Central memory CD8-positive, alpha-beta T cell (primary cell): ENCODE results near the gene TMEM18.
A peak's percentile ranks its signal among the peaks of the same experiment; 100 is the strongest.

ENCODE experiments used
- ATAC-seq: fragments of 150-1000 bp; cut with Tn5 transposase; replicated peaks from 2 replicates; pipeline ENCODE4 v1.10.0; 2022; ENCODE audit warnings: mild to moderate bottlenecking, moderate FRiP score, moderate number of reproducible peaks; ENCODE audit not compliant: poor library complexity, severe bottlenecking; ENCODE audit errors: extremely low read depth
- DNase-seq, 2 donors: peaks; one replicate each; pipeline ENCODE4 v3.0.0; 2021; ENCODE audit warnings: low spot score in 2 of 2
- H3K27ac Mint-ChIP-seq: one replicate; pipeline ENCODE4 v1.8.0; 2022; ENCODE audit warnings: low read depth, mild to moderate bottlenecking, moderate library complexity, mixed read lengths
- H3K27me3 Mint-ChIP-seq: one replicate; pipeline ENCODE4 v1.8.0; 2022; ENCODE audit warnings: mixed read lengths
- H3K36me3 Mint-ChIP-seq: one replicate; pipeline ENCODE4 v1.8.0; 2022; ENCODE audit warnings: mild to moderate bottlenecking, moderate library complexity, mixed read lengths; ENCODE audit not compliant: insufficient read depth
- H3K4me1 Mint-ChIP-seq: one replicate; pipeline ENCODE4 v1.8.0; 2022; ENCODE audit warnings: mixed read lengths
- H3K4me3 Mint-ChIP-seq: one replicate; pipeline ENCODE4 v1.8.0; 2022; ENCODE audit warnings: mild to moderate bottlenecking, moderate library complexity, mixed read lengths
- H3K9me3 Mint-ChIP-seq: one replicate; pipeline ENCODE4 v1.8.0; 2022; ENCODE audit warnings: mixed read lengths

The TMEM18 gene

DNA sequence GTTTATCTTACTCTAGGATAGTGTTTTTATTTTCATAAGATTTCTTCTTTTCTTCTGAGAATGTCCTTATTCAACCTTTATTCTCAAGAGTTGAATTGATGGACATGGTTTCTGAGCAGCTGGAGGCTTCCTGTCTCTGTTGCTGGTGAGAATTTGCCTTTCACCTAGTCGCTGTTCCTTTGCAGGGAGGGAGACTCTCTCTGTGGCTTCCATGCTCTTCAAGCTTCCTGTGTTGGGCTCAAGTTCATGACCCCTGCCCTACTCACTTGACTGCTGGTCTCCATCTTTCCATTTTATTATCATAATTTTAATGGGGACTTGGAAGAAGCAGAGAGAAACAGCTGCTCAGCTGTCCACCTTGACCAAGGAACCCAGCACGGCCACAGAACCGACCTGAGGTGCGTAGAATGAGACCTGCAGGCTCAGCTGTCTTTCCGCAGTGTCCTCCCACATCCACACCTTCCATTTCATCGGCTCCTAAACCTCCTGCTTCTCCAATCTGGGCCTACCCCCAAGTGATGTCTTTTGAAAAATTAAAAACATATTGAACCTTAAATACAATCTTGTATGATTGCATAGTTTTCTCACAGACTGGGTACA lies 24.2 kb downstream of the TMEM18 start:
- no peak overlapping the region for H3K4me3 Mint-ChIP-seq
- no peaks in the 10 kb centered on the region for H3K9me3 Mint-ChIP-seq
- H3K27me3 Mint-ChIP-seq = peaks cover 18% of the 10 kb centered on the region
- no peak overlapping the region for H3K27ac Mint-ChIP-seq
- DNase-seq (no peak), ATAC-seq (no peak)
- peaks cover 19% of the 10 kb centered on the region for H3K4me1 Mint-ChIP-seq
- H3K36me3 Mint-ChIP-seq = no peaks in the 10 kb centered on the region

DNA sequence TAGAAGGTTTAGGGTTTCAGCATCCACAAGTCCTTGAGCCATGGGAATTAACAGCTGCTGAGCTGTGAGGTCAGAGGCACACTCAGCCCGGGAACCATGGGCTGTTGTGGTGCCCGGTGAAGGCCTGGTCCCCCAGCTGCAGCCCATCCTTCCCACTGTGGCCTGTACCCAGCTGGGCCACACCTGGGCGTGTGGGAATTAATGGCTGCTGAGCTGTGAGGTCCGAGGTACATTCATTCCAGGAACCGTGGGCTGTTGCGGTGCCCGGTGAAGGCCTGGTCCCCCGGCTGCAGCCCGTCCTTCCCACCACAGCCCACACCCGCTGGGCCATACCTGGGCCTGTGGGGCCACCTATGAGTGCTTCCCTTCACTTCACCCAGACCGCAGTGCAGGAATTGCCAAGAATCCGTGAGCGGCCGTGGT lies 25.2 kb downstream of the TMEM18 start:
- ATAC-seq = no peak
- DNase-seq = peak in 1 of 2 donors; percentile 6
- no peaks in the 10 kb centered on the region for H3K36me3 Mint-ChIP-seq
- H3K27me3 Mint-ChIP-seq = peaks cover 16% of the 10 kb centered on the region
- no peak overlapping the region for H3K4me3 Mint-ChIP-seq
- H3K27ac Mint-ChIP-seq = no peak overlapping the region
- peaks cover 18% of the 10 kb centered on the region for H3K4me1 Mint-ChIP-seq
- no peaks in the 10 kb centered on the region for H3K9me3 Mint-ChIP-seq

DNA sequence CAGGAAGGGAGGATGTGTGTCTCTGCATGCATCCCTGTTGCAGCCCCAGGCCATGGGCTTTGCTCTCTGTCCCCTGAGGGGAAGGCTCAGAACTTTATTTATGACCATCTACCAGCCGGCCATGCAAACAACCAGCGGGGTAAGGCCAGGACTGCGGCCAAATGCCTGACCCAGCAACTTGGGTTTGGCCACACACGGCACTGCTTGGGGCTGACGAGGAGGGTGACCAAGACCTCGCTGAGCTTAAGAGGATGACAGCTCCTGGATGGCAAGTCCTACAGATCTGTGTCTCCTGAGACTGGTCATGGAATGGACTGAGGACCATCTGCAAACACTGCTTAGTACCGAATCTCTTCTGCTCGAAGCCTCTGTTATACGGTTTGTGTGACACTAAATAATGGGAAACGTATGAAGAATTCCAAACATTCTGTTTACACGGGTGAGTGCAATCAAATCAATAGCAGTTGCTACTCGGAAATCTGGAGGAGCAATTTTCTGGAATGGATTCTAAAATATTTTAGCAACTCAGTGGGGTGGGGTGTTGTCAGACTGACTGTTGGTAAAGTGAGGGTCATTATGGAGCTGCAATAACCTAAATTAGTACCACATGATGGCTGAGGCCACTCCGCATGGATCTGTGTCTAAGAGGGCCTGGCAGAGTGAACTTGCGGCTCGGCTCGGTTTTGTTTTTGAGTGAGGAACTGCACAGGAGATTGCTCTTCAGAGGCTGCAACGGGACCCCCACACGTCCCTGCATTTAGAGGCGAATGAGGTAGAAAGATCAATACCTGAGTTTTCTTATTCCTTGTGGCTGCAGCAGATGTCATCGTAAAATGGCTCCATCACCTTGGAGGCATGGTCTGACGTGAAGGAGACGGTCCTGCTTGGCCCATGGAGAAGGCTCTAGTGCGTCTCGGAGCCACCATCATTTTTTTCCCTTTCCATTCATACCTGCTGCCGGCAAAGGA lies 26.6 kb downstream of the TMEM18 start:
- Mint-ChIP-seq H3K36me3 (no peaks in the 10 kb centered on the region), H3K27ac (no peak overlapping the region), H3K27me3 (peaks cover 19% of the 10 kb centered on the region), H3K4me3 (no peak overlapping the region), H3K4me1 (peaks cover 14% of the 10 kb centered on the region), H3K9me3 (no peaks in the 10 kb centered on the region)
- no peak for ATAC-seq
- DNase-seq = peak in 1 of 2 donors; percentile 2

DNA sequence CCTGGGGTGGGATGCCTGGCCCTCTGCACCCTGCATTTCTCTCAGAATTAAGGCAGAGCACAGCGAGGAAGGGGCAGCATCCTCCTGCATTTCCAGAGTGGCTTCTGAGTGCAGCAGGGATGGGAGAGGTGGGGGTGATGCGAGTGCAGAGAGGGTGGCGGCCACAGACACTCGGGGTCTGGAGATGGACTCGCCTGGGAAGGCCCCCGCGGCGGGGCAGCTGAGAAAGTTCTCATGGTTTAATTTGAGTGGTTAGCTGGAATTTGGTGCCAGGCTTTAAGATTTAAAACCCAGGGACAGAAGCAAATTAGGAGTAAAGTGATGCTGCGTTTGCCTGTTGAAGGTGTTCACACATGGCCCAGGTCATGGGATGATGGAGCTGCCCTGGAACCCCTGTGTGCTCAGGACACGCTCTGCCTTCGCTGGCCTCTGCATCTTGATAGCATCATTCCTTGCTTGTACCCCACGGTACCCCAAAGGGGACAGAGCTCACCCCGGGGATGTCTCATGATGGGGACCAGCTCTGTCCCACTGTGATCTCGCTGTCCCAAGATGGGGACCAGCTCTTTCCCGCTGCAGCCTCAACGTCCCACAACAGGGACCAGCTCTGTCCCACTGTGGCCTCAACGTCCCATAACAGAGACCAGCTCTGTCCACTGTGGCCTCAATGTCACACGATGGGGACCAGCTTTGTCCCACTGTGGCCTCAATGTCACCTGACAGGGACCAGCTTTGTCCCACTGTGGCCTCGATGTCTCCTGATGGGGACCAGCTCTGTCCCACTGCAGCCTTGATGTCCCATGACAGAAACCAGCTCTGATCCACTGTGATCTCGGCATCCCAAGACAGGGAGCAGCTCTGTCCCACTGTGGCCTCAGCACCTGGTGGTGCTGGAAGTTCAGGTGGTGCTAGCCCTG lies 27.5 kb downstream of the TMEM18 start:
- ATAC-seq (no peak), DNase-seq (no peak)
- Mint-ChIP-seq H3K27ac (no peak overlapping the region), H3K9me3 (no peaks in the 10 kb centered on the region), H3K4me1 (peaks cover 14% of the 10 kb centered on the region), H3K4me3 (no peak overlapping the region), H3K27me3 (peaks cover 24% of the 10 kb centered on the region), H3K36me3 (no peaks in the 10 kb centered on the region)

DNA sequence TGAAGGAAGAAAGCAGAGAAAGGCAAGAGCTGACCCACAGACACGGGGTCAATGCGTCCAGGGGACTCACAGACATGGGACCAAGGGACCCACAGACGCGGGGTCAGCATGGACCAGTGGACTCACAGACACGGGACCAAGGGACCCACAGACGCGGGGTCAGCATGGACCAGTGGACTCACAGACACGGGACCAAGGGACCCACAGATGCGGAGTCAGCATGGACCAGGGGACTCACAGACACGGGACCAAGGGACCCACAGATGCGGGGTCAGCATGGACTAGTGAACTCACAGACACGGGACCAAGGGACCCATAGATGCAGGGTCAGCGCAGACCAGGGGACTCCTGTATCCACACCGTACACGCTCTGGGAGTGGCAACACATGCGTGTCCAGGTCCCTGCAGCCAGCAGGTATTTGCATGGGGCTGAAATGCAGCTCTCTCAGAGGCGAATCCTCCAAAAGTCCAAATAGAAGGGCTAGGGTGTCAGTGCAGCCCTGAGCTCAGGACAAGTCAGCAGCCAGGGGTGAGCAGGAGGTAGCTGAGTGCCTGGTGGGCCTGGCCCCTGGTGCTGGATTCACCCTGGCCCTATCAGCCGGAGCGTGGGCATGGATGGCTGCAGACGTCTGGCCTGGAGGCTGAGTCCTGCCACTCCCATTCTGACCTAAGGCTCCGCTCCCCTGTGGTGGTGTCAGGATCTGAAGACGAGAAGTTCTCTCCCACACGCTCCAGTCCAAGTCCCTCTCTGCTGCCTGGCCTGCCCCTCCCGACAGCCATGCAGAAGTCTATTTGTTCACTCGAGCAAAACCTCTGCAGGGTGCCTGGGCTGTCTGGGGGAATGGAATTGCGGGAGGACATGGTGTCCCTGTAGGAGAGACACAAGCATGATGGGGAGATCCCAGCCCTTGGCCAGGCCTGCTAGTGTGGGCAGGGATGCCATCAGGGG lies 28.5 kb downstream of the TMEM18 start:
- H3K27ac Mint-ChIP-seq = no peak overlapping the region

DNA sequence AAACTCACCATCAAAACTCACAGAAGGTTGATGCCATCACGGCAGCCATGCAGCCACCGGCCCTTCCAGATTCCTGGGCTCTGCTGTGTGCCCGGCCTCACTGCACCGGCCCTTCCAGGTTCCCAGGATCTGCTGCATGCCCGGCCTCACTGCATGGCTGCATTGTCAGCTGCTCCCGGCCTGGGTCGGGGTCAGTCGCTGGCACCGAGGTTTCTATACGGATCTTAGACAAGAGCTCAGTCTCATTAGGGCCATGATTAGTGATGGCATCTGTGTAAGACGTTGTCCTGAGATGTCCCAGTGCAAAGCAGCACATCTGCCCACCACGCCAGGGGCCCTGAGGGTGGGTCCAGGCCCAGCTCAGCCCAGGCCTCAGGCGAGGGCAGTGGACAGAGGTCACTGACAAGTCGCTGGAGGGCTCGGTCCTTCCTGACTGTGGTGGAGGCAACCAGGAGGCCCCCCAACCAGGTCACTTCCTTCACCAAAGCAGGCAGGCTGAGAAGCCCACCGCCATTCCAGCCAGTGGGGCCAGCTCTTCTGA lies 29.4 kb downstream of the TMEM18 start:
- no peak overlapping the region for H3K27ac Mint-ChIP-seq
- H3K9me3 Mint-ChIP-seq = no peaks in the 10 kb centered on the region
- ATAC-seq = no peak
- peaks cover 30% of the 10 kb centered on the region for H3K27me3 Mint-ChIP-seq
- H3K4me3 Mint-ChIP-seq = no peak overlapping the region
- H3K4me1 Mint-ChIP-seq = peaks cover 3% of the 10 kb centered on the region
- DNase-seq = peak in 1 of 2 donors; percentile 7
- H3K36me3 Mint-ChIP-seq = no peaks in the 10 kb centered on the region

More for the DNA sequence above, 28.5 kb downstream of the TMEM18 start:
- no peak overlapping the region for H3K4me3 Mint-ChIP-seq
- peak in 1 of 2 donors; percentile 8 for DNase-seq
- H3K9me3 Mint-ChIP-seq = no peaks in the 10 kb centered on the region
- H3K27me3 Mint-ChIP-seq = peaks cover 33% of the 10 kb centered on the region
- H3K4me1 Mint-ChIP-seq = peaks cover 8% of the 10 kb centered on the region
- H3K36me3 Mint-ChIP-seq = no peaks in the 10 kb centered on the region
- no peak for ATAC-seq

DNA sequence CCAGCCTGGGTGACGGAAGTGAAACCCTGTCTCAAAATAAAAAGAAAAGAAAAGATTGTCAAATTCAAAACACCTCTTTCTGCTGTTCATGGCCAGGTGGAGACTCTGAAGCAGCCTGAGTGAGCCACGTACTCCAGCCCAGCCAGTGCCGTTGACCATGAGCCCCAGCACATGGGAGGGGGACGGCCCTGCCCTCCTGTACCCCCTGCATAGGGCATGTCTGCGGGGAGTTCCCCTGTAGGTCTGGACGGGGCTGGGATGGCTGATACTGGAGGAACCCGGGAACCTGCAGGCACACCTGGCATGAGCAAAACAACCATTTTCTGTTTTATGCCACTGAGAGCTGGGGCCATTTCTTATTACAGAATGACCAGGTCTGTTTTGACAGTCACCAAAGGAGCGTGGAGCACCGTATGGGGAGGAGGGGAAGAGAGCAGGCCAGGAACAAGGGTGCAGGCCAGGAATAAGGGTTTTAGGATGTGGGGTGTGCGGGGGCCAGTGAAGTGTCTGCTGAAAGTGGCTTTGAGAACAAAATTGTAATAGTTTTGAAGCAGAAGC lies 30.1 kb downstream of the TMEM18 start:
- ATAC-seq (no peak), DNase-seq (peak in 1 of 2 donors; percentile 7)
- Mint-ChIP-seq H3K27me3 (peaks cover 28% of the 10 kb centered on the region), H3K9me3 (no peaks in the 10 kb centered on the region), H3K4me3 (no peak overlapping the region), H3K4me1 (no peaks in the 10 kb centered on the region), H3K27ac (no peak overlapping the region), H3K36me3 (no peaks in the 10 kb centered on the region)

DNA sequence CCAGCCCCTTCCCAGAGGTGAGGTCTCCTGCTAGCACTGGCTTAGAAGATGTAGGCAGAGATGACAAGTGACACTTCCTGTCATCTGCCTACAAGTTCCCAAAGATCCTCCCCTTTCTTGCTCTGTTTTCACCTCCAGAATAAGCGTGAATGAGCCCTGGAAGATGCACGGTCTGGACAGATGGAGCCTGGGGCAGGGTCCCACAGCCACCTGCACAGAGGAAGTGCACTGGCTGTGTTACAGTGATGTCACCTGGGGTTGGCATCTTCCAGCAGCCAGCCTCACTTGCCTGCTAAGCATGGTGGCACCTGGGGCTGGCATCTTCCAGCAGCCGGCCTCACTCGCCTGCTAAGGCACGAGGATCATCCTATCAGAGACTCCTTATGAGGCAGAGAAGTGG lies 32.3 kb downstream of the TMEM18 start:
- H3K4me3 Mint-ChIP-seq = no peak overlapping the region
- no peak for DNase-seq
- H3K9me3 Mint-ChIP-seq = no peaks in the 10 kb centered on the region
- no peaks in the 10 kb centered on the region for H3K36me3 Mint-ChIP-seq
- no peak for ATAC-seq
- H3K27me3 Mint-ChIP-seq = peaks cover 28% of the 10 kb centered on the region
- H3K27ac Mint-ChIP-seq = no peak overlapping the region
- no peaks in the 10 kb centered on the region for H3K4me1 Mint-ChIP-seq

DNA sequence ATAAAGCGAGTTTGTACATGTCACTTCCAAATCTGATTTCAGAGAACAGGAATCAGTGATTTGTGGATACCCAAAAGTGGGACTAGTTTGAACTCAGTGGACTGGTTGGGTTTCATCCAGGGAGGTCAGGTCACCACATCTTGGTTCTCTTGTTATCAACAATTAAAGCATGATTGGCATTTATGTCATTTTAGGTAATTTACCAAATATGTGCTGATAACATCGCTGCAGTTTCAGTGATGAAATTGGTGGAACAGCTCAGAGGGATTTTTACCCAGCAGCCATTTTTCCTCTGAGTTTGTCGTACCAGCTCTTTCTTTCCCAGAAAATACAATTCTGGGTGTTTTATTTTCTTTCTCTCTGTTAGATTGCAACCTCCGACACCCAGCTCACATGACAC lies 33.4 kb downstream of the TMEM18 start:
- Mint-ChIP-seq H3K4me1 (no peaks in the 10 kb centered on the region), H3K36me3 (no peaks in the 10 kb centered on the region), H3K4me3 (no peak overlapping the region), H3K27ac (no peak overlapping the region), H3K9me3 (no peaks in the 10 kb centered on the region), H3K27me3 (peaks cover 28% of the 10 kb centered on the region)
- no peak for DNase-seq
- ATAC-seq = no peak

DNA sequence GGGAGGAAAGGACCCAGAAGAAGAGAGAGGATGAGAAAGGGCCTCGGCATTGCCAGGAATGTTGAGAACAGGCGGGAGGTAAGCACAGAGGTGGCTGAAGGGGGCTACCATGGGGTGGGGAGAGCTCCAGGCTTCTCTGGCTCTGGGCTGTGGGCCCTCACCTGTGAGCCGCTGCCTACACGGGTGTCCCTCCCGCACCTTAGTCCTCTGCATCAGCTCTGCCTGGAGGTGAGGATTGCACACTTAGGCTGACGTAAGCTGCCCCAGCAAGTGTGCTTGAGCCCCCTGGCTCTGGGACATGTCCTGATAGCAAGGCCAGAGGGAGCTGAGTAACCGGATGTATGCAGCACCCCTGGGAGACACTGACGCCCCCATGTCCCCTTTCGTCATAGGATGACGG lies 33.9 kb downstream of the TMEM18 start:
- peaks cover 28% of the 10 kb centered on the region for H3K27me3 Mint-ChIP-seq
- no peaks in the 10 kb centered on the region for H3K36me3 Mint-ChIP-seq
- no peaks in the 10 kb centered on the region for H3K4me1 Mint-ChIP-seq
- ATAC-seq (no peak), DNase-seq (no peak)
- no peak overlapping the region for H3K4me3 Mint-ChIP-seq
- H3K9me3 Mint-ChIP-seq = no peaks in the 10 kb centered on the region
- H3K27ac Mint-ChIP-seq = no peak overlapping the region
